B cell (primary cell): Measurements from ENCODE around the gene EFCAB7. TPM values are rescaled to one million over a fixed set of nuclear protein-coding genes. Genes with fewer than 3 reads are reported as not detected.

Source experiments
- ATAC-seq: fragments of 200-7000 bp; cut with Tn5 transposase; one replicate; pipeline ENCODE4 v1.10.0; 2021; ENCODE audit warnings: low read depth, mild to moderate bottlenecking, moderate number of reproducible peaks, moderate library complexity
- CTCF ChIA-PET: fragments of 350-600 bp; sonication (Branson Sonifier 250); formaldehyde crosslinking; loops from one replicate; lab custom pipeline; 2021; ENCODE audit warnings: antibody characterized with exemption, inconsistent platforms; lab: Charles Lee
- POLR2A ChIA-PET: fragments of 350-600 bp; sonication (Branson Sonifier 250); formaldehyde crosslinking; loops from one replicate; lab custom pipeline; 2021; ENCODE audit warnings: antibody characterized with exemption; lab: Charles Lee
- DNase-seq: peaks from one replicate; pipeline ENCODE4 v3.0.0; 2013
- H2AFZ ChIP-seq: 2 replicates; pipeline ENCODE4 v1.6.1; 2012; ENCODE audit warnings: mild to moderate bottlenecking, low read depth, low read length; ENCODE audit not compliant: insufficient read depth, poor library complexity, severe bottlenecking
- H3K27ac ChIP-seq, 2 donors: 1 replicate in 1 of 2; 2 replicates in 1 of 2; pipeline ENCODE4 v1.5.1; 2012 to 2013; ENCODE audit warnings: low read length in 2 of 2, mild to moderate bottlenecking in 2 of 2, moderate library complexity in 1 of 2
- H3K27me3 ChIP-seq, 4 experiments: fragments of 200-600 bp in 1 of 4; sonication (generic) in 1 of 4; replicated peaks in 1 of 4; 1 replicate in 2 of 4; 2 replicates in 2 of 4; pipeline versions ENCODE4 v1.6.1 to v1.7.0; 2013 to 2016; ENCODE audit warnings: low read length in 3 of 4, mild to moderate bottlenecking in 2 of 4, mixed read lengths in 1 of 4, moderate library complexity in 1 of 4; ENCODE audit not compliant: insufficient read depth in 4 of 4, control insufficient read depth in 3 of 4; ENCODE audit errors: control extremely low read depth in 1 of 4
- H3K36me3 ChIP-seq, 2 experiments: replicated peaks in 1 of 2; 1 replicate in 1 of 2; 2 replicates in 1 of 2; pipeline versions ENCODE4 v1.6.1 to v1.7.1; 2013; ENCODE audit warnings: low read length in 1 of 2; ENCODE audit not compliant: insufficient read depth in 2 of 2, control insufficient read depth in 1 of 2; ENCODE audit errors: control extremely low read depth in 1 of 2, extremely low read depth in 1 of 2
- H3K4me1 ChIP-seq, 2 donors: fragments of 200-600 bp in 1 of 2; sonication (generic) in 1 of 2; 1 replicate in 1 of 2; 2 replicates in 1 of 2; pipeline versions ENCODE4 v1.5.1 to v1.6.1; 2013 to 2017; ENCODE audit warnings: low read length in 2 of 2; ENCODE audit not compliant: control insufficient read depth in 2 of 2, insufficient read depth in 2 of 2
- H3K4me2 ChIP-seq: replicated peaks from 2 replicates; pipeline ENCODE3; 2012; ENCODE audit warnings: mild to moderate bottlenecking, low read depth, low read length; ENCODE audit not compliant: poor library complexity, severe bottlenecking
- H3K4me3 ChIP-seq, 5 experiments: fragments of 200-600 bp in 1 of 5; sonication (generic) in 1 of 5; 1 replicate in 3 of 5; 2 replicates in 2 of 5; pipeline versions ENCODE4 v1.5.1 to v1.7.0; 2011 to 2016; ENCODE audit warnings: low read length in 4 of 5, mild to moderate bottlenecking in 4 of 5, low read depth in 2 of 5, control low read depth in 1 of 5, moderate library complexity in 1 of 5; ENCODE audit not compliant: insufficient read depth in 1 of 5; ENCODE audit errors: control extremely low read depth in 1 of 5, extremely low read depth in 1 of 5
- H3K79me2 ChIP-seq: fragments of 200-600 bp; sonication (generic); one replicate; pipeline ENCODE4 v1.6.0; 2016; ENCODE audit warnings: low read length; ENCODE audit not compliant: control insufficient read depth, insufficient read depth
- H3K9ac ChIP-seq: fragments of 200-600 bp; sonication (generic); 2 replicates; pipeline ENCODE4 v1.6.1; 2017; ENCODE audit warnings: mild to moderate bottlenecking, low read length, moderate library complexity
- H3K9me3 ChIP-seq, 3 donors: one replicate each; pipeline versions ENCODE4 v1.6.1 to v1.7.1; 2013; ENCODE audit warnings: low read length in 2 of 3; ENCODE audit not compliant: control insufficient read depth in 2 of 3, insufficient read depth in 1 of 3; ENCODE audit errors: control extremely low read depth in 1 of 3
- H4K20me1 ChIP-seq: 2 replicates; pipeline ENCODE4 v1.6.0; 2012; ENCODE audit warnings: mild to moderate bottlenecking, low read length; ENCODE audit not compliant: insufficient read depth, control insufficient read depth, poor library complexity, severe bottlenecking
- H3K27ac Mint-ChIP-seq: one replicate; pipeline ENCODE4 v1.8.0; 2021; ENCODE audit warnings: mixed read lengths
- H3K27me3 Mint-ChIP-seq: one replicate; pipeline ENCODE4 v1.8.0; 2021; ENCODE audit warnings: mixed read lengths
- H3K4me1 Mint-ChIP-seq: one replicate; pipeline ENCODE4 v1.8.0; 2021; ENCODE audit warnings: mixed read lengths
- H3K4me3 Mint-ChIP-seq: one replicate; pipeline ENCODE4 v1.8.0; 2021; ENCODE audit warnings: mixed read lengths
- H3K9me3 Mint-ChIP-seq: one replicate; pipeline ENCODE4 v1.8.0; 2022; ENCODE audit warnings: mixed read lengths; ENCODE audit not compliant: insufficient read depth
- CTCF ChIP-seq: fragments of 200-600 bp; IDR thresholded peaks from one replicate; pipeline ENCODE4 v1.8.0; 2022; ENCODE audit warnings: antibody characterized with exemption, mild to moderate bottlenecking
- EZH2 ChIP-seq: IDR thresholded peaks from 2 replicates; pipeline ENCODE4 v1.6.1; 2012; ENCODE audit warnings: borderline replicate concordance, low read depth, mild to moderate bottlenecking, moderate library complexity, low read length; ENCODE audit not compliant: insufficient read depth, poor library complexity, severe bottlenecking
- WGBS: methylation state at CpG from one replicate; pipeline ENCODE4 v1.1.5; 2013; ENCODE audit warnings: missing lambda C conversion rate; ENCODE audit not compliant: insufficient coverage; 5-methylcytosine and 5-hydroxymethylcytosine counted together
- intact Hi-C: fragments of 100-400 bp; cut with micrococcal nuclease; formaldehyde crosslinking; loops from one replicate; pipeline ENCODE4 v1.10.0; 2022
- polyA plus RNA-seq: library from polyadenylated mRNA; depleted of rRNA; stranded (reverse); fragments of >200 nt; gene quantifications from 2 replicates; pipeline ENCODE4 v1.2.3, GENCODE V29; 2012
- total RNA-seq, 2 donors: library from RNA; stranded (reverse); fragments of 120-200 nt in 1 of 2; gene quantifications; 1 replicate in 1 of 2; 2 replicates in 1 of 2; pipeline versions ENCODE4 v1.2.3 to v1.2.4, GENCODE V29; 2013 to 2022

Gene EFCAB7
- total and polyA plus RNA-seq, 2 donors (not counting 1 experiment from before 2014, with no cell fraction given), result 3.6 to 11.2 TPM

GRCh38 chr1:63557365-63557987, 34.2 kb downstream of the EFCAB7 start:
- TF ChIP-seq CTCF (peak; percentile 31), EZH2 (no peak)
- Histone ChIP-seq H3K79me2 (no peaks in the 10 kb centered on the region), H3K27ac (no peak overlapping the region), H3K36me3 (peaks cover 2 to 3% of the 10 kb centered on the region in 2 experiments), H3K4me3 (no peak overlapping the region), H2AFZ (no peak overlapping the region), H3K9ac (no peak overlapping the region), H3K4me1 (no peaks in the 10 kb centered on the region), H4K20me1 (no peaks in the 10 kb centered on the region), H3K9me3 (no peaks in the 10 kb centered on the region), H3K4me2 (no peak overlapping the region), H3K27me3 (no peaks in the 10 kb centered on the region)
- WGBS, result no CpG with 5 or more reads among the region's 6 CpGs
- intact Hi-C loops, result no loop called here
- no peaks in the 10 kb centered on the region for H3K9me3 Mint-ChIP-seq
- ATAC-seq (no peak), DNase-seq (peak; percentile 11)
- H3K4me1 Mint-ChIP-seq, result no peaks in the 10 kb centered on the region
- H3K27ac Mint-ChIP-seq, result no peak overlapping the region
- no peak overlapping the region for H3K4me3 Mint-ChIP-seq
- POLR2A ChIA-PET, result no interaction called here
- CTCF ChIA-PET, result interaction anchor here (1.0 to 2.1 kb wide), 5 partner anchors 13 to 689 kb away, joined by 3 to 10 read pairs (median 5); no protein-coding TSS in a partner anchor
- H3K27me3 Mint-ChIP-seq, result no peaks in the 10 kb centered on the region

DNA sequence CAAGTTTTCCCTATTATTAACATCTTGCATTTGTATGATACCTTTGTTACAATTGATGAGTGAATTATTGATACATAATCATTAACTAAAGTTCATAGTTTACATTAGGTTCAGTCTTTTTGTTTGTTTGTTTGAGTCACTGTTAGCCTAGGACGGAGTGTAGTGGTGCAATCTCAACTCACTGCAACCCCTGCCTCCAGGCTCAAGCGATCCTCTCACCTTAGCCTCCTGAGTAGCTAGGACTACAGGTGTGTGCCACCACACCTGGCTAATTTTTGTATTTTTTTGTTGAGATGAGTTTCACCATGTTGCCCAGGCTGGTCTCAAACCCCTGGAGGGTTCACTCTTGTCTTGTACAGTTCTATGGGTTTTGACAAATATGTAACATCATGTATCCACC, 36.0 kb downstream of the EFCAB7 start:
- Histone ChIP-seq H2AFZ (no peak overlapping the region), H4K20me1 (no peaks in the 10 kb centered on the region), H3K36me3 (peaks cover 2 to 3% of the 10 kb centered on the region in 2 experiments), H3K9me3 (no peaks in the 10 kb centered on the region), H3K27ac (no peak overlapping the region), H3K4me2 (no peak overlapping the region), H3K79me2 (no peaks in the 10 kb centered on the region), H3K9ac (no peak overlapping the region), H3K4me1 (no peaks in the 10 kb centered on the region), H3K4me3 (no peak overlapping the region), H3K27me3 (no peaks in the 10 kb centered on the region)
- WGBS, result 100% methylated on average over 1 of the region's 2 CpGs
- no peak for ATAC-seq
- CTCF ChIA-PET, result interaction anchor here (4.5 kb wide), 1 partner anchor 16 kb away, joined by 27 read pairs; no protein-coding TSS in a partner anchor
- no peak for DNase-seq
- Mint-ChIP-seq H3K4me3 (no peak overlapping the region), H3K4me1 (no peaks in the 10 kb centered on the region), H3K9me3 (no peaks in the 10 kb centered on the region), H3K27me3 (no peaks in the 10 kb centered on the region), H3K27ac (no peak overlapping the region)
- POLR2A ChIA-PET, result no interaction called here
- TF ChIP-seq CTCF (no peak), EZH2 (no peak)
- intact Hi-C loops, result no loop called here
